HG02938 (cell line): ENCODE measurements around the gene ANKRD11.
"Not testable (repeated sequence)": the region's sequence is repeated elsewhere in the genome, so short reads cannot be mapped to it uniquely, and the experiment has no call there.

Experiments used
- ATAC-seq: cut with Tn5 transposase; IDR thresholded peaks from one replicate; pipeline ENCODE4 v1.9.1; 2021; ENCODE audit warnings: mild to moderate bottlenecking, moderate library complexity; ENCODE audit not compliant: unreplicated experiment

The ANKRD11 gene

GRCh38 chr16:89409161-89409711, 81.1 kb downstream of the ANKRD11 start:
- no peak for ATAC-seq

GRCh38 chr16:89408315-89408714, 82.0 kb downstream of the ANKRD11 start:
- no peak for ATAC-seq

GRCh38 chr16:89407925-89408300, 82.4 kb downstream of the ANKRD11 start:
- no peak for ATAC-seq

- no peak for ATAC-seq
Observed at GRCh38 chr16:89407282-89407924, 83.0 kb downstream of the ANKRD11 start.

GRCh38 chr16:89406277-89406888, 84.0 kb downstream of the ANKRD11 start:
- ATAC-seq: no peak

- no peak for ATAC-seq
Observed at GRCh38 chr16:89404561-89404960, 85.8 kb downstream of the ANKRD11 start.

- no peak for ATAC-seq
Observed at GRCh38 chr16:89402962-89403361, 87.4 kb downstream of the ANKRD11 start.

GRCh38 chr16:89401641-89402445, 88.5 kb downstream of the ANKRD11 start:
- ATAC-seq: no peak

- no peak for ATAC-seq
Observed at GRCh38 chr16:89401205-89401604, 89.2 kb downstream of the ANKRD11 start.

GRCh38 chr16:89400740-89401139, 89.6 kb downstream of the ANKRD11 start:
- no peak for ATAC-seq

GRCh38 chr16:89398924-89399323, 91.4 kb downstream of the ANKRD11 start:
- no peak for ATAC-seq

GRCh38 chr16:89397331-89397861, 93.0 kb downstream of the ANKRD11 start:
- ATAC-seq: no peak

- ATAC-seq: no peak
Observed at GRCh38 chr16:89396156-89396555, 94.2 kb downstream of the ANKRD11 start.

GRCh38 chr16:89395150-89396142, 94.9 kb downstream of the ANKRD11 start:
- ATAC-seq: no peak

- no peak for ATAC-seq
Observed at GRCh38 chr16:89393738-89394406, 96.5 kb downstream of the ANKRD11 start.

- no peak for ATAC-seq
Observed at GRCh38 chr16:89392881-89393737, 97.3 kb downstream of the ANKRD11 start.

- ATAC-seq: not testable (repeated sequence)
Observed at GRCh38 chr16:89390224-89390583, 100.2 kb downstream of the ANKRD11 start.

GRCh38 chr16:89389504-89390223, 100.7 kb downstream of the ANKRD11 start:
- ATAC-seq: not testable (repeated sequence)
